Glutamatergic neuron (in vitro differentiated cells): Measurements from ENCODE around the gene ATXN7L2. TPM values are rescaled to one million over a fixed set of nuclear protein-coding genes. Genes with fewer than 3 reads are reported as not detected.

Experiments
- DNase-seq: peaks from one replicate; pipeline ENCODE4 v3.0.0; 2022
- H3K27ac Mint-ChIP-seq: one replicate; pipeline ENCODE4 v1.8.0; 2020; ENCODE audit warnings: mild to moderate bottlenecking, mixed read lengths, inconsistent platforms; ENCODE audit not compliant: unreplicated experiment
- H3K27me3 Mint-ChIP-seq: one replicate; pipeline ENCODE4 v1.8.0; 2020; ENCODE audit warnings: mild to moderate bottlenecking, moderate library complexity, mixed read lengths, inconsistent platforms; ENCODE audit not compliant: unreplicated experiment
- H3K36me3 Mint-ChIP-seq: one replicate; pipeline ENCODE4 v1.8.0; 2020; ENCODE audit warnings: mild to moderate bottlenecking, mixed read lengths, inconsistent platforms; ENCODE audit not compliant: unreplicated experiment
- H3K4me1 Mint-ChIP-seq: one replicate; pipeline ENCODE4 v1.8.0; 2020; ENCODE audit warnings: mild to moderate bottlenecking, low read depth, mixed read lengths, inconsistent platforms; ENCODE audit not compliant: unreplicated experiment
- H3K4me3 Mint-ChIP-seq: one replicate; pipeline ENCODE4 v1.8.0; 2020; ENCODE audit warnings: mild to moderate bottlenecking, mixed read lengths, inconsistent platforms; ENCODE audit not compliant: unreplicated experiment
- H3K9me3 Mint-ChIP-seq: one replicate; pipeline ENCODE4 v1.8.0; 2020; ENCODE audit warnings: mild to moderate bottlenecking, moderate library complexity, mixed read lengths, inconsistent platforms; ENCODE audit not compliant: unreplicated experiment
- CTCF ChIP-seq: fragments of 200-600 bp; sonication (generic); IDR thresholded peaks from one replicate; pipeline ENCODE4 v1.5.0; 2021; ENCODE audit not compliant: partially characterized antibody, unreplicated experiment
- total RNA-seq: library from RNA; stranded (reverse); fragmentation: NEBNext Ultra II Directional; extraction: Animal tissue kit (Norgen Biotek cat#: 25700); gene quantifications from one replicate; pipeline ENCODE4 v1.2.1, GENCODE V29; 2021; ENCODE audit not compliant: unreplicated experiment

The ATXN7L2 gene
- total RNA-seq, 1 donor from 2014 or later = 54.9 TPM

GRCh38 chr1:109523706-109524105 lies 40.0 kb downstream of the ATXN7L2 start:
- peaks cover 7% of the 10 kb centered on the region for H3K36me3 Mint-ChIP-seq
- no peak for DNase-seq
- TF ChIP-seq CTCF = no peak
- H3K4me3 Mint-ChIP-seq = no peak overlapping the region
- peaks cover 45% of the 10 kb centered on the region for H3K4me1 Mint-ChIP-seq
- peaks cover 25% of the 10 kb centered on the region for H3K9me3 Mint-ChIP-seq
- H3K27me3 Mint-ChIP-seq = peaks cover 21% of the 10 kb centered on the region
- no peak overlapping the region for H3K27ac Mint-ChIP-seq

- peaks cover 7% of the 10 kb centered on the region for H3K36me3 Mint-ChIP-seq
- no peak for TF ChIP-seq CTCF
- H3K4me1 Mint-ChIP-seq = peaks cover 59% of the 10 kb centered on the region
- peaks cover 31% of the 10 kb centered on the region for H3K27me3 Mint-ChIP-seq
- peak; percentile 48 for DNase-seq
- H3K27ac Mint-ChIP-seq = peak overlapping the region; percentile 87
- H3K9me3 Mint-ChIP-seq = peaks cover 37% of the 10 kb centered on the region
- H3K4me3 Mint-ChIP-seq = peak overlapping the region; percentile 61
Measured at GRCh38 chr1:109527098-109527811, 43.5 kb downstream of the ATXN7L2 start.

- Mint-ChIP-seq H3K9me3 (peaks cover 37% of the 10 kb centered on the region), H3K4me3 (peak overlapping the region; percentile 61), H3K27ac (peak overlapping the region; percentile 97), H3K4me1 (peaks cover 64% of the 10 kb centered on the region), H3K36me3 (peaks cover 7% of the 10 kb centered on the region), H3K27me3 (peaks cover 35% of the 10 kb centered on the region)
- peak; percentile 22 for DNase-seq
- no peak for TF ChIP-seq CTCF
Measured at GRCh38 chr1:109527846-109528695, 44.4 kb downstream of the ATXN7L2 start.

- Mint-ChIP-seq H3K4me3 (no peak overlapping the region), H3K4me1 (peaks cover 66% of the 10 kb centered on the region), H3K27ac (peak overlapping the region; percentile 97), H3K27me3 (peaks cover 36% of the 10 kb centered on the region), H3K9me3 (peaks cover 39% of the 10 kb centered on the region), H3K36me3 (peaks cover 6% of the 10 kb centered on the region)
- no peak for DNase-seq
- no peak for TF ChIP-seq CTCF
Measured at GRCh38 chr1:109528712-109529111, 45.0 kb downstream of the ATXN7L2 start.
